Mesendoderm (in vitro differentiated cells): Measurements from ENCODE around the gene ATP6V0D1. TPM values are rescaled to one million over a fixed set of nuclear protein-coding genes. Genes with fewer than 3 reads are reported as not detected.

Experiments used
- DNase-seq: peaks from one replicate; pipeline ENCODE4 v3.0.0; 2013
- H2AK5ac ChIP-seq: 2 replicates; pipeline ENCODE4 v1.6.1; 2013; ENCODE audit warnings: low read length, inconsistent platforms
- H2BK120ac ChIP-seq: 2 replicates; pipeline ENCODE4 v1.6.1; 2013; ENCODE audit warnings: low read depth, mild to moderate bottlenecking, low read length, moderate library complexity, mixed read lengths
- H2BK15ac ChIP-seq: replicated peaks from 2 replicates; pipeline ENCODE4 v1.6.1; 2013; ENCODE audit warnings: low read depth, mild to moderate bottlenecking, moderate library complexity
- H2BK5ac ChIP-seq: 2 replicates; pipeline ENCODE4 v1.6.1; 2013; ENCODE audit warnings: low read length, inconsistent platforms
- H3K18ac ChIP-seq: 2 replicates; pipeline ENCODE4 v1.6.1; 2013; ENCODE audit warnings: mild to moderate bottlenecking, low read length, mixed read lengths
- H3K23ac ChIP-seq: one replicate; pipeline ENCODE4 v1.6.1; 2013; ENCODE audit warnings: low read length
- H3K27ac ChIP-seq: 2 replicates; pipeline ENCODE4 v1.5.1; 2013; ENCODE audit warnings: low read depth, mild to moderate bottlenecking, inconsistent platforms, low read length, moderate library complexity
- H3K27me3 ChIP-seq: 2 replicates; pipeline ENCODE4 v1.6.1; 2013; ENCODE audit warnings: low read length, control low read depth, mild to moderate bottlenecking, inconsistent platforms; ENCODE audit not compliant: insufficient read depth, poor library complexity
- H3K36me3 ChIP-seq: 2 replicates; pipeline ENCODE4 v1.6.1; 2013; ENCODE audit warnings: low read length, inconsistent platforms; ENCODE audit not compliant: control insufficient read depth, insufficient read depth
- H3K4ac ChIP-seq: one replicate; pipeline ENCODE4 v1.6.1; 2013; ENCODE audit warnings: low read depth, mild to moderate bottlenecking, low read length, moderate library complexity
- H3K4me1 ChIP-seq: 2 replicates; pipeline ENCODE4 v1.6.1; 2013; ENCODE audit warnings: low read depth, low read length, inconsistent platforms; ENCODE audit not compliant: control insufficient read depth
- H3K4me2 ChIP-seq: 2 replicates; pipeline ENCODE4 v1.6.1; 2013; ENCODE audit warnings: low read length
- H3K4me3 ChIP-seq: 2 replicates; pipeline ENCODE4 v1.5.1; 2013; ENCODE audit warnings: mild to moderate bottlenecking, low read length
- H3K56ac ChIP-seq: one replicate; pipeline ENCODE4 v1.6.1; 2013; ENCODE audit warnings: low read length
- H3K79me1 ChIP-seq: 2 replicates; pipeline ENCODE4 v1.6.1; 2013; ENCODE audit warnings: low read length, inconsistent platforms
- H3K79me2 ChIP-seq: 2 replicates; pipeline ENCODE4 v1.6.1; 2013; ENCODE audit warnings: mild to moderate bottlenecking, low read length; ENCODE audit not compliant: control insufficient read depth, insufficient read depth
- H3K9ac ChIP-seq: 2 replicates; pipeline ENCODE4 v1.6.1; 2013; ENCODE audit warnings: low read length, inconsistent platforms
- H4K5ac ChIP-seq: one replicate; pipeline ENCODE4 v1.6.1; 2013; ENCODE audit warnings: low read length
- H4K8ac ChIP-seq: one replicate; pipeline ENCODE4 v1.6.1; 2013; ENCODE audit warnings: low read depth, mild to moderate bottlenecking, control low read depth, low read length, moderate library complexity
- WGBS: extraction: QIAGEN DNeasy Blood & Tissue Kit; methylation state at CpG from one replicate; pipeline ENCODE4 v1.1.7; 2013; ENCODE audit warnings: low lambda C conversion rate, missing lambda C conversion rate; ENCODE audit not compliant: insufficient coverage; ENCODE audit errors: extremely low coverage; 5-methylcytosine and 5-hydroxymethylcytosine counted together
- polyA plus RNA-seq, 2 experiments: library from polyadenylated mRNA; stranded (reverse); fragments of 200-250 nt; gene quantifications; one replicate each; pipeline ENCODE4 v1.2.3, GENCODE V29; 2013

Gene ATP6V0D1
- polyA plus RNA-seq (2013, experiment 1 of 2): 37.4 TPM
- 38.6 TPM for polyA plus RNA-seq (2013, experiment 2 of 2)

GRCh38 chr16:67480833-67481560 lies at the start of gene ATP6V0D1:
Gene ATP6V0D1 (minus strand): TSS chr16:67481157. CDS start chr16:67481086, 71 bp downstream.
- Histone ChIP-seq H4K5ac (no peak within 1 kb of the TSS), H2AK5ac (no peak within 1 kb of the TSS), H3K27ac (no peak within 1 kb of the TSS), H2BK120ac (no peak within 1 kb of the TSS), H3K36me3 (no peaks in the 10 kb centered on the region), H2BK15ac (no peak within 1 kb of the TSS), H3K79me2 (peaks cover 4% of the 10 kb centered on the region), H3K4me1 (no peaks in the 10 kb centered on the region), H3K4me3 (peak within 1 kb of the TSS; percentile 73), H3K9ac (peak within 1 kb of the TSS; percentile 80), H3K56ac (peak within 1 kb of the TSS; percentile 89), H3K27me3 (no peaks in the 10 kb centered on the region), H4K8ac (no peak within 1 kb of the TSS), H3K4me2 (peak within 1 kb of the TSS; percentile 98), H3K79me1 (peaks cover 5% of the 10 kb centered on the region), H3K4ac (no peak within 1 kb of the TSS), H2BK5ac (no peak within 1 kb of the TSS), H3K18ac (no peak within 1 kb of the TSS), H3K23ac (no peak within 1 kb of the TSS)
- WGBS: no CpG with 5 or more reads among the region's 57 CpGs
- peak; percentile 98 for DNase-seq

GRCh38 chr16:67530013-67530939 lies 49.3 kb upstream of the ATP6V0D1 start:
- H3K4ac ChIP-seq: no peak overlapping the region
- no peak overlapping the region for H3K23ac ChIP-seq
- H3K4me1 ChIP-seq: peaks cover 2% of the 10 kb centered on the region
- H2BK120ac ChIP-seq: no peak overlapping the region
- H3K9ac ChIP-seq: peak overlapping the region; percentile 68
- no peak overlapping the region for H3K27ac ChIP-seq
- H3K79me2 ChIP-seq: no peaks in the 10 kb centered on the region
- H4K5ac ChIP-seq: no peak overlapping the region
- H3K18ac ChIP-seq: no peak overlapping the region
- no peaks in the 10 kb centered on the region for H3K79me1 ChIP-seq
- no CpG with 5 or more reads among the region's 48 CpGs for WGBS
- peak overlapping the region; percentile 71 for H3K4me2 ChIP-seq
- peaks cover 35% of the 10 kb centered on the region for H3K27me3 ChIP-seq
- H2BK5ac ChIP-seq: no peak overlapping the region
- no peaks in the 10 kb centered on the region for H3K36me3 ChIP-seq
- H2AK5ac ChIP-seq: no peak overlapping the region
- H2BK15ac ChIP-seq: no peak overlapping the region
- no peak for DNase-seq
- H4K8ac ChIP-seq: no peak overlapping the region
- H3K4me3 ChIP-seq: no peak overlapping the region
- peak overlapping the region; percentile 85 for H3K56ac ChIP-seq

DNA sequence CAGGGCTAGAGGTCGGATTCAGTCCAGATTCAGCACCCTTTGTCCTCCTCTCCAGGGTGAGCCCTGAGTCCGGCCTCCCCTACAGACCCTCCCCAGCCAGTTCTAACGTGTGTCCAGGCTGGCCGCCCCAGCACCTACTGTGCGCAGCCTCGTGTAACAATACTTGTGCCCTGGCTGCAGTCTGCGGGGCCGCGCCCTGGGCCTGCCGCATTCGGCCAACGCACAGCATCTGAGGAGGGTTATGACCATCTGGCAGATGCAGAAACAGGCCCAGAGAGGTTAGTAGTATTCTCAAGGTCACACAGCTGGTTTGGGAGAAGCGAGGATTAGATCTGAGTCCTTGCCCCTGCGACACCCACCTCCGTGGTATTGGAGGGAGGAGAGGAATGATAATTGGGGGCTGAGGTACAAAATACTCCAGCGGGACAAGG lies 48.6 kb upstream of the ATP6V0D1 start:
- Histone ChIP-seq H3K18ac (no peak overlapping the region), H3K36me3 (no peaks in the 10 kb centered on the region), H4K5ac (no peak overlapping the region), H2AK5ac (no peak overlapping the region), H2BK15ac (no peak overlapping the region), H3K27ac (no peak overlapping the region), H3K9ac (peak overlapping the region; percentile 68), H3K4me1 (peaks cover 2% of the 10 kb centered on the region), H3K4me2 (peak overlapping the region; percentile 71), H3K79me1 (no peaks in the 10 kb centered on the region), H4K8ac (no peak overlapping the region), H3K56ac (peak overlapping the region; percentile 85), H3K4ac (no peak overlapping the region), H2BK5ac (no peak overlapping the region), H3K79me2 (no peaks in the 10 kb centered on the region), H3K4me3 (no peak overlapping the region), H2BK120ac (no peak overlapping the region), H3K27me3 (peaks cover 32% of the 10 kb centered on the region), H3K23ac (peak overlapping the region; percentile 0)
- no CpG with 5 or more reads among the region's 16 CpGs for WGBS
- DNase-seq: no peak

GRCh38 chr16:67528870-67529581 lies 48.1 kb upstream of the ATP6V0D1 start:
- WGBS: no CpG with 5 or more reads among the region's 65 CpGs

DNA sequence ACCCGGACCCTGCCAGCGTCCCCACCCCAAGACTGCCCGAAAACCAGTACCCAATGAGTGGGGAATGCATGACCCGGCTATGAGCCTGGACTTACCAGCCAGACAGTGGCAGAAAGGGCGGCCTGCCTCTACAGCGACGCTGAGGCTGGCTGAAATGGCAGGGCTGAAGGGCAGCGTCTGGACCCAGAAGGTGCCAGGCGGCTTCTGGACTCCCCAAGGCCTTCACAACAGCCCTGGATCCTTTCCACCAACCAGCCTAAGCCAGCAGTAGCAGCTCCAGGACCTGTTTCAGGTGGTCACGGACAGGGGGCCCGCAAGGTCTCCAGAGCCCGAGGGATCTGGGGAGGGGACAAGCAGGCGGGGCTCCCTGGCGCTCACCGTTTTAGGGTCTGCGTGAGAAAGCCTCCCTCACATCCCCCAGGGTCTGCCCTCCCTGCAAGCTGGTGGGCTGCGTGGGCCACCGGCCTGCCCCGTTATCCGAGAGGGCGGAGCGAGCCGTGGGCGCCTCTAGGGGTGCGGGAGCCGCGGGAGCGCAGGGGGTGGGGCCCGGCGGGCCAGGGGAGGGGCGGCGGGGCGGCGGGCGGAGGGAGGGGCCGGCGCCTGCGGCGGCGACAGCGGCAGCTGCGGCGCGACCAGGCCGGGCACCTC lies 47.4 kb upstream of the ATP6V0D1 start, which contains the start of gene RIPOR1:
TSS of gene RIPOR1 (plus strand) at position 608 of the 648 bp plus-strand sequence. CDS start 9,618 bp downstream, outside the sequence.
- Histone ChIP-seq H3K4me2 (peak within 1 kb of the TSS; percentile 71), H2BK5ac (no peak within 1 kb of the TSS), H3K4me3 (peak within 1 kb of the TSS; percentile 35), H3K79me1 (no peaks in the 10 kb centered on the region), H3K36me3 (no peaks in the 10 kb centered on the region), H3K4ac (peak within 1 kb of the TSS; percentile 56), H4K8ac (no peak within 1 kb of the TSS), H3K56ac (peak within 1 kb of the TSS; percentile 85), H3K79me2 (no peaks in the 10 kb centered on the region), H3K18ac (peak within 1 kb of the TSS; percentile 64), H3K4me1 (peaks cover 2% of the 10 kb centered on the region), H3K27me3 (peaks cover 33% of the 10 kb centered on the region), H3K23ac (peak within 1 kb of the TSS; percentile 0), H4K5ac (no peak within 1 kb of the TSS), H3K27ac (no peak within 1 kb of the TSS), H2BK120ac (no peak within 1 kb of the TSS), H3K9ac (peak within 1 kb of the TSS; percentile 68), H2AK5ac (no peak within 1 kb of the TSS), H2BK15ac (no peak within 1 kb of the TSS)
- peak; percentile 61 for DNase-seq
- no CpG with 5 or more reads among the region's 45 CpGs for WGBS

More at GRCh38 chr16:67528870-67529581, 48.1 kb upstream of the ATP6V0D1 start:
- Histone ChIP-seq H3K56ac (peak overlapping the region; percentile 85), H2BK120ac (no peak overlapping the region), H3K27ac (no peak overlapping the region), H3K4me1 (peaks cover 2% of the 10 kb centered on the region), H3K27me3 (peaks cover 32% of the 10 kb centered on the region), H3K36me3 (no peaks in the 10 kb centered on the region), H3K4me2 (peak overlapping the region; percentile 71), H2BK5ac (no peak overlapping the region), H3K4me3 (peak overlapping the region; percentile 35), H3K4ac (peak overlapping the region; percentile 56), H2BK15ac (no peak overlapping the region), H3K23ac (peak overlapping the region; percentile 0), H3K79me2 (no peaks in the 10 kb centered on the region), H4K8ac (no peak overlapping the region), H3K18ac (peak overlapping the region; percentile 64), H4K5ac (no peak overlapping the region), H3K79me1 (no peaks in the 10 kb centered on the region), H2AK5ac (no peak overlapping the region), H3K9ac (peak overlapping the region; percentile 68)
- DNase-seq: peak; percentile 42
